HCT116 (cell line): ENCODE measurements around the gene IL19.

ENCODE experiments used
- CTCF ChIP-seq, 3 experiments: fragments of 200-600 bp in 1 of 3; sonication (generic) in 1 of 3; IDR thresholded peaks in 2 of 3; conservative IDR thresholded peaks in 1 of 3; 2 replicates each; pipeline ENCODE4 v1.5.1; 2012 to 2017; ENCODE audit warnings: low read depth in 2 of 3, low read length in 2 of 3, antibody characterized with exemption in 1 of 3, borderline replicate concordance in 1 of 3, control low read depth in 1 of 3, mild to moderate bottlenecking in 1 of 3, mixed read lengths in 1 of 3, mixed run types in 1 of 3, moderate library complexity in 1 of 3; ENCODE audit not compliant: insufficient read depth in 1 of 3
- EZH2phosphoT487 ChIP-seq: fragments of 200-600 bp; IDR thresholded peaks from 2 replicates; pipeline ENCODE4 v1.6.1; 2018; ENCODE audit warnings: antibody characterized with exemption, borderline replicate concordance
- SIN3A ChIP-seq: IDR thresholded peaks from 2 replicates; pipeline ENCODE4 v1.6.1; 2012; ENCODE audit warnings: low read depth
- SRF ChIP-seq: IDR thresholded peaks from 2 replicates; pipeline ENCODE4 v1.6.1; 2012; ENCODE audit warnings: low read depth
- YY1 ChIP-seq: IDR thresholded peaks from 2 replicates; pipeline ENCODE4 v1.6.1; 2011; ENCODE audit warnings: low read length, low read depth, moderate library complexity, mild to moderate bottlenecking; ENCODE audit not compliant: insufficient replicate concordance; ENCODE audit errors: extremely low read depth

- TF ChIP-seq EZH2phosphoT487 (no peak), CTCF (IDR thresholded peaks at IDR 0.05 in 2 of 3, conservative IDR thresholded peaks at IDR 0.05 in 1 of 3; ENCODE audit: borderline replicate concordance in 1 of 3, insufficient read depth in 1 of 3, low read depth in 2 of 3, low read length in 2 of 3) (no peak), SRF (no peak), SIN3A (no peak), YY1 (no peak)
Observed at GRCh38 chr1:206847337-206847834, 76.8 kb downstream of the IL19 start.
